Activated naive CD8-positive, alpha-beta T cell treated with anti-CD3 and anti-CD28 coated beads, Interleukin-2, amount 10 ng/mL, durations not matched to agents 7 days and 5 days (primary cell): Measurements from ENCODE around the gene COP1. TPM values are rescaled to one million over a fixed set of nuclear protein-coding genes. Genes with fewer than 3 reads are reported as not detected.

Source experiments
- ATAC-seq: fragments of 150-1000 bp; cut with Tn5 transposase; one replicate; pipeline ENCODE4 v1.10.0; 2021; ENCODE audit warnings: low read depth, moderate library complexity
- POLR2A ChIA-PET: fragments of 350-600 bp; sonication (Branson Sonifier 250); formaldehyde crosslinking; loops from one replicate; lab custom pipeline; 2021; ENCODE audit warnings: antibody characterized with exemption; lab: Charles Lee
- DNase-seq: peaks from one replicate; pipeline ENCODE4 v3.0.0; 2021
- H3K27ac Mint-ChIP-seq: one replicate; pipeline ENCODE4 v1.8.0; 2022; ENCODE audit warnings: mild to moderate bottlenecking, mixed read lengths
- H3K27me3 Mint-ChIP-seq: one replicate; pipeline ENCODE4 v1.8.0; 2022; ENCODE audit warnings: mild to moderate bottlenecking, moderate library complexity, mixed read lengths
- H3K36me3 Mint-ChIP-seq: one replicate; pipeline ENCODE4 v1.8.0; 2021; ENCODE audit warnings: mild to moderate bottlenecking, mixed read lengths
- H3K4me1 Mint-ChIP-seq: one replicate; pipeline ENCODE4 v1.8.0; 2021; ENCODE audit warnings: mixed read lengths
- H3K4me3 Mint-ChIP-seq: one replicate; pipeline ENCODE4 v1.8.0; 2022; ENCODE audit warnings: mild to moderate bottlenecking, moderate library complexity, mixed read lengths
- H3K9me3 Mint-ChIP-seq: one replicate; pipeline ENCODE4 v1.8.0; 2021; ENCODE audit warnings: mixed read lengths
- total RNA-seq, 2 experiments: library from RNA; stranded (reverse); gene quantifications; one replicate each; pipeline ENCODE4 v1.2.3, GENCODE V29; 2021

COP1 gene
- total RNA-seq, 2 experiments from 2014 or later = 43.2 to 46.8 TPM

DNA sequence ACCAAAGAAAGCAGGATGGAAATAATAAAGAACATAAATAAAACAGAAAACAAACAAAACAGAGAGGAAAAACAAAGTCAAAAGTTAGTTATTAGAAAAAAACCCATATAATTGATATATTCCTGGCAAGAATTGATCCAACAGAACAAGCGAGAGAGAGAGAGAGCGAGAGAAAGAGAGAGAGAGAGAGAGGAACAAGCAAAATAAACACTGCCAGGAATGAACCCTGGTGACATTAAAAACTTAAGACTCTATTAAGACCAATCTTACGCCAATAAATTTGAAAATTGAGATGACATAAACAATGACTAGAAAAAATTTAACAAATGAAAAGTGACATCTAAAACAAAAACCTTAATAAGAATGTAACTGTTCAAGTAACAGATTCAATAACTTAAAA, 64.1 kb downstream of the COP1 start:
- no peak overlapping the region for H3K27ac Mint-ChIP-seq
- DNase-seq = no peak
- H3K9me3 Mint-ChIP-seq = peaks cover 17% of the 10 kb centered on the region
- no peaks in the 10 kb centered on the region for H3K27me3 Mint-ChIP-seq
- H3K4me3 Mint-ChIP-seq = no peak overlapping the region
- no peak for ATAC-seq
- H3K4me1 Mint-ChIP-seq = peaks cover 8% of the 10 kb centered on the region
- peaks cover 65% of the 10 kb centered on the region for H3K36me3 Mint-ChIP-seq
- POLR2A ChIA-PET = no interaction called here

DNA sequence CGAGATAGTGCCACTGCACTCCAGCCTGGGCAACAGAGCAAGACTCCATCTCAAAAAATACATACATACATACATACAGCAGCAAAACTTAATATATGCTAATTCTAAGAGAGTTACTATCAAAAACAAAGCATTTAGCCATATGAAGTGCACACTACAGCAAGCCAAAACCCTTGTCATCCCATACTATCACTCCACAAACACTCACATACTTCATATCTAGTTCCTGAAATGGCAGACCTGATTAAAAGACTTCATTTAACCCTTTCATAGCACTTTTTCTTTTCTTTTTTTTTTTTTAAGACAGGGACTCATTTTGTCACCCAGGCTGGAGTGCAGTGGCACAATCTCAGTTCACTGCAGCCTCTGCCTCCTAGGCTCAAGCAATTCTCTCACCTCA, 65.6 kb downstream of the COP1 start:
- Mint-ChIP-seq H3K36me3 (peaks cover 55% of the 10 kb centered on the region), H3K4me1 (peaks cover 8% of the 10 kb centered on the region)

DNA sequence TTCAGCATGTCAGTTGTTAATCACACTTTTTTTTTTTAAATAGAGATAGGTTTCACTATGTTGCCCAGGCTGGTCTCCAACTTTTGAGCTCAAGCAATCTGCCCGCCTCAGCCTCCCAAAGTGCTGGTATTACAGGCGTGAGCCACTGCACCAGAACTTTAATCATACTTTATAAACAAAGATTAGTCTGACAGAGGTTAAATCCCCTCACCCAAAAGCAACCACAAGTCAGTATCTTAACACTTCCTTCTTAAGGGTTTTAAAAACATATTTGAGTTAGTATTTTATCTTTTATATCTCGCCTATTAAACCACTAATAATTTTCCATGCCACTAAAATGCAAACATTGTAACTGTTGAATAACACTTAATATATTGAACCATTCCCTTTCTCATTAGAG, 70.2 kb downstream of the COP1 start:
- Mint-ChIP-seq H3K27me3 (no peaks in the 10 kb centered on the region), H3K36me3 (peaks cover 39% of the 10 kb centered on the region), H3K27ac (no peak overlapping the region), H3K9me3 (no peaks in the 10 kb centered on the region), H3K4me3 (no peak overlapping the region), H3K4me1 (peaks cover 6% of the 10 kb centered on the region)
- ATAC-seq = no peak
- DNase-seq = no peak
- POLR2A ChIA-PET = no interaction called here

More for the DNA sequence above, 65.6 kb downstream of the COP1 start:
- Mint-ChIP-seq H3K27me3 (no peaks in the 10 kb centered on the region), H3K27ac (no peak overlapping the region), H3K4me3 (no peak overlapping the region), H3K9me3 (peaks cover 11% of the 10 kb centered on the region)
- POLR2A ChIA-PET = no interaction called here
- DNase-seq (no peak), ATAC-seq (no peak)

DNA sequence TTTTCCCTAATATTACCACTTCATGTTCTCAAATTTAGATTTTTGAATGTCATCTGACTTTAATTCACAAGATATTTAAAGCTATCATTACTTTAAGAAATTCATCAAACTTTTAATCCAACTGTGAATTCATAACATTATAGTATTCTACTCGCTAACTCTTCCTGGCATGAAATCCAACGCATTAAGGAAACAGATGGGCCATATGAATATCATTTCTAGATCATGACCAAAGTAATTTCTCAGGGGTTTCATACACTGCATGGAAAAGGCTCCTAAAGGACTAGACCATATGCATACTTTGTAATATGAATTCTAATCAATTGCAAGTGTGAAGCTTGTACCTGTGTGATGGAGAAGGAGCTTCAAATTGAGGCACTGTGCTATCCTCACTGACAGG, 72.4 kb downstream of the COP1 start:
- DNase-seq = no peak
- no peak overlapping the region for H3K27ac Mint-ChIP-seq
- peaks cover 6% of the 10 kb centered on the region for H3K4me1 Mint-ChIP-seq
- no peaks in the 10 kb centered on the region for H3K9me3 Mint-ChIP-seq
- no peak overlapping the region for H3K4me3 Mint-ChIP-seq
- H3K27me3 Mint-ChIP-seq = no peaks in the 10 kb centered on the region
- peaks cover 33% of the 10 kb centered on the region for H3K36me3 Mint-ChIP-seq
- POLR2A ChIA-PET = no interaction called here
- ATAC-seq = no peak

DNA sequence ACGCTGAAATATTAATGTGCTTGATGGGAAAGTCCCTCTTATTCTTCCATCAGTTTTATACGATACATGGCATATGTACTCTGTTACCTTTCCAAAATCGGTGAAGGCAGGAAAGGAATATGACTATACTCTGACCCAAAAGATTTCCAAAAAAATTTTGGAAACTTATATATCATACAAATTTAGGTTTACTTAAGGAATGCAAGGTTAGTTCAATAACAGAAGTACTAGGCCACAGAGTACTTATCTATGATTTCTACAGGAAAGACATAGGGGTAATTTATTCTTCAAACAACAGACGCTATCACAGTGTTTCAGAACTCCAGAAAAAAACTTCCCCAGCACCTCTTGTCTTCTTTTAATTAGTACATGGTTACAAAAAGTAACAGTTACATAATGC, 84.8 kb downstream of the COP1 start:
- H3K4me3 Mint-ChIP-seq = no peak overlapping the region
- H3K4me1 Mint-ChIP-seq = no peaks in the 10 kb centered on the region
- peaks cover 46% of the 10 kb centered on the region for H3K36me3 Mint-ChIP-seq
- no peak for ATAC-seq
- no peaks in the 10 kb centered on the region for H3K27me3 Mint-ChIP-seq
- DNase-seq = no peak
- POLR2A ChIA-PET = no interaction called here
- H3K27ac Mint-ChIP-seq = no peak overlapping the region
- H3K9me3 Mint-ChIP-seq = peaks cover 17% of the 10 kb centered on the region

DNA sequence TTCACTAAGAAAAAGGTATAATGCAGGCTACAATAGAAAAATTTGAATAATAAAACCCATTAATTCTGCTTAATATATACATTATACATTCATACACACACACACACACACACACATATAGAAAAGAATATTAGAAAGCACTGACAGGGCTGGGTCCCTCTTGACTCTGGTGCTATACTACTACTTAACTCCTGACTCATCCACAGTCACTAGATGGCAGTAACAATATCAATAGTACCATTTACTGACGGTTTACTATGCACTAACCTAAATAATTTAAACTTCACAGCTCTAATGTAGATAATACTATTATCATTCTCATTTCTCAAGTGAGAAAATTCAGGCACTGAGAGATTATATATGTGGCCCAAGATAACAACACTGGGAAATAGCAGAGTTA, 87.5 kb downstream of the COP1 start:
- H3K27me3 Mint-ChIP-seq = no peaks in the 10 kb centered on the region
- no peak overlapping the region for H3K27ac Mint-ChIP-seq
- no peak overlapping the region for H3K4me3 Mint-ChIP-seq
- no peaks in the 10 kb centered on the region for H3K4me1 Mint-ChIP-seq
- POLR2A ChIA-PET = no interaction called here
- peaks cover 42% of the 10 kb centered on the region for H3K36me3 Mint-ChIP-seq
- H3K9me3 Mint-ChIP-seq = peaks cover 10% of the 10 kb centered on the region
- DNase-seq = no peak
- ATAC-seq = no peak

DNA sequence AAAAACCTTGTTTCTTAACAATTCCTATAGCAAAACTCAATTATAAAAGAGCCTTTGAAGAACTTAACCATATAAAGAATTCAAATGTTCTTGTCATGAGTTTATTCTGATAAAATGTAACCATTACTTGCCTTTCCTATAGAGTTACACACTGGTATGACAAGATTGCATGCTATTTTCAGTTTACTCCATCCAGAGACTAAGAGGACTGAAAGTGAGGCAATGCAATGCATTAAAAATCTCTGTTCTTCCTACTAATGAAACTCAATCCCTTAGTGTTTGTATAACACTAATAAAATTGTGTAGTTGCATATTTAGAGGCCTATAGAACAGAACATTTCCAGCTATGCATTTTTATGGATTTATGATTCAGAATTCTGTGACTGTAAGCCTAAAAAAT, 88.1 kb downstream of the COP1 start:
- H3K27ac Mint-ChIP-seq = no peak overlapping the region
- peaks cover 7% of the 10 kb centered on the region for H3K9me3 Mint-ChIP-seq
- H3K36me3 Mint-ChIP-seq = peaks cover 41% of the 10 kb centered on the region
- no peak overlapping the region for H3K4me3 Mint-ChIP-seq
- ATAC-seq = no peak
- H3K27me3 Mint-ChIP-seq = no peaks in the 10 kb centered on the region
- DNase-seq = no peak
- POLR2A ChIA-PET = no interaction called here
- H3K4me1 Mint-ChIP-seq = peaks cover 2% of the 10 kb centered on the region

DNA sequence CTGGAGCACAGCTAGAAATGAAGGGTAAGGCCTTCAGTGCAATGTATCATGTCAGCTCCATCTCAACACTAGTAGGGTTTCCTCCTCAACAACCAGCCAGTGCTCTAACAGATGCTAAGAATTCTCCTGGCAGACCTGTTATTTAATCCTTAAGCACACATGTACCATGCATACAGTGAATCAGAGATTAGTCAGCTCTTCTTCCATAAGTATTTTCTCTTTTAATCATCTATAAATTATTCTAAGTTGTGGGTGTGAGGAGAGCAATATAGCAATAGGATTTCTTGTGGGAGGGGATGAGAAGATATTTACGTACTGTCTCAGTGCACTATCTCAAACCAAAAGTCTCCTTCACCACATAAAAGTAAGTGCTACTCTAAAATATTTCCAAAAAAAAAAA, 95.3 kb downstream of the COP1 start:
- H3K4me3 Mint-ChIP-seq = no peak overlapping the region
- H3K36me3 Mint-ChIP-seq = peaks cover 55% of the 10 kb centered on the region
- peaks cover 11% of the 10 kb centered on the region for H3K4me1 Mint-ChIP-seq
- no peaks in the 10 kb centered on the region for H3K27me3 Mint-ChIP-seq
- no peak for ATAC-seq
- POLR2A ChIA-PET = no interaction called here
- H3K9me3 Mint-ChIP-seq = peaks cover 17% of the 10 kb centered on the region
- H3K27ac Mint-ChIP-seq = no peak overlapping the region
- no peak for DNase-seq

DNA sequence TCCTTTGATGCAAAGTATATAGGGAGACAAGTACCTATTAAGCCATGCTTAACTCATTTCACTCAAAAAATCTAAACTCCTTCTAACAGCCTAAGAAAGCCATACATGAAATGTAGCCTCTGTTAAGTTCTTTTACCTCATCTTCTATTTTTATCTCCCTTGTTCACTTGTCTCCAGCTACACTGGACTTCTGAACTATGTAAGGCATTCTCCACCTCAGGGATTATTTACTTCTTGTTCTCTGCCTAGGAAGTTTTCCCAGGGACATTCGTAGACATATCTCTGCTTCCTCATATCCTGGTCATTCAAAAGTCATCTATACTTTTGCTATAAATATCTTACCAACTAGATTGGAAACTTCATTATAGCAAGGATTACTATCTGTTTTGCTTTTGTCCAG, 96.9 kb downstream of the COP1 start:
- DNase-seq = no peak
- Mint-ChIP-seq H3K36me3 (peaks cover 56% of the 10 kb centered on the region), H3K9me3 (peaks cover 17% of the 10 kb centered on the region), H3K4me1 (peaks cover 11% of the 10 kb centered on the region), H3K4me3 (no peak overlapping the region), H3K27ac (no peak overlapping the region), H3K27me3 (no peaks in the 10 kb centered on the region)
- no peak for ATAC-seq
- POLR2A ChIA-PET = no interaction called here

DNA sequence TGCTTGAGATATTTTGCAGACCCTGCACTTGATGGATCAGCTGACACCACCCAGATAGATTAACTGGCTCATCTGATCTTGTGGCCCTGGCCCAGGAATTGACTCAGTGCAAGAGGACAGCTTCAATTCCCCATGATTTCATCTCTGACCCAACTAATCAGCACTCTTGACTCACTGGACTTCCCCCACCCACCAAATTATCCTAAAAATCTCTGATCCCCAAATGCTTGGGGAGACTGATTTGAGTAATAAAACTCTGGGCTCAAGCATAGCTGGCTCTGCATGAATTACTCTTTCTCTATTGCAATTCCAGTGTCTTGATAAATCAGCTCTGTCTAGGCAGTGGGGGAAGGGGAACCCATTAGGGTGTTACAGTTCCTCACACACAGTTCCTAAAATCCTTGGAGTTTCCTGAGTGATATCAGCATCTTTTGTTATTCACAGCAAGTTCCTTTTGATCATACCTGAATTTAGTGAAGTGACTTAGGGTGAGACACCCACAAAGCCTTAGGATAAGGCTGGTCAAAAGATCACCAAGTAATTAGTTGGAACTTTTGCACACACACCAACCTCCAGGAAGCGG, 104.2 kb downstream of the COP1 start:
- H3K27ac Mint-ChIP-seq = no peak overlapping the region
- DNase-seq (no peak), ATAC-seq (no peak)
- POLR2A ChIA-PET = no interaction called here
- peaks cover 2% of the 10 kb centered on the region for H3K4me1 Mint-ChIP-seq
- H3K27me3 Mint-ChIP-seq = no peaks in the 10 kb centered on the region
- peaks cover 61% of the 10 kb centered on the region for H3K36me3 Mint-ChIP-seq
- H3K9me3 Mint-ChIP-seq = peaks cover 15% of the 10 kb centered on the region
- H3K4me3 Mint-ChIP-seq = no peak overlapping the region

DNA sequence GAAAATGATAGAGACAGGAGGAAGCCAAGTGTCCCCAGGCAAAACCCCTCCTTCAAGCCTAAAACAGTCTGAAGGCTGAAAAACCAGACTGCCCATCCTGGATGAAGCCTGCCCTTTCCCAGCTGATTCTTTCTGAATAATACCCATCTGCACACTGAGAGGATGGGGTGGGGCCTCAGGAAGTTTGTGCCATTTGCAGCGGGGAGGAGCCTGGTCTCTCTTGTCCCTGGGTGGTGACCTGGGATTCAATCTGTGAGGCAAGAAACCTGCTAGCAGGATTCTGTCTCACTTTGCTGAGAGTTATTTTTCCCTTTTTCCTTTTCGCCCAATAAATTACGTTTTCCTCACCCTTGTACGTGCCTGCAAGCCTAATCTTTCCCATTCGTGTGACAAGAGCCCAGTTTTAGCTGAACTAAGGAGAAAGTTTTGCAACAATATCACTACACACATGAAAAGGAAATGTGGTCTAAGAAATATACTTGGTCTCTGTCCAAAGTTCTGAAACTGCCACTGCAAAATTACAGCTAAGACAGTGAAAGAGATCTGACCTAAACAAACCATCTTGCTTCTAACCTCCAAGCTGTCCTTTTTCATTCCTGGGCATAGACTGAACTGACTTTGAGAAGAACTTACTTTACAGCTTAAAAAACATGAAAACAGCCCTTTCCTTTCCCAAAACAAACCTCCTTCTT, 105.0 kb downstream of the COP1 start:
- ATAC-seq (no peak), DNase-seq (no peak)
- Mint-ChIP-seq H3K27ac (no peak overlapping the region), H3K27me3 (no peaks in the 10 kb centered on the region), H3K4me1 (peaks cover 2% of the 10 kb centered on the region), H3K36me3 (peaks cover 62% of the 10 kb centered on the region), H3K4me3 (no peak overlapping the region), H3K9me3 (peaks cover 16% of the 10 kb centered on the region)
- POLR2A ChIA-PET = no interaction called here

DNA sequence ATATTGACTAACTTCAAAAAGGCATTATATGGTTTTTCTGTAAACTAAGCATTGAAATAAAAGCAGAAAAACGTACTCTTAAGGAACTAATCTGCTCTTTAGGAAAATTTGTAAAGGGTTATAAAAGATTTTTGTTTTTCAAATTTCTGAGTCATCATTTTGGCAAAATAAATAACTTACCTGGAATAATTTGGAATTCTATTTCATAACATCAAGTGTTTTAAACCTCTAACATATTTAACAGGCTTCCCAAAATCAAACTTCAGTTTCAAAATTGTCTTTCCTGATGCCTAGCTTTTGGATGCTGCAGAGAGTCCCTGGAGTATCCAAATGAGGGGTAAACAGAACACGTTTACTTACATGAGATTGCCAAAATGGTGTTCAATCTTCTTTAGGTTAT, 108.5 kb downstream of the COP1 start:
- ATAC-seq (no peak), DNase-seq (no peak)
- peaks cover 2% of the 10 kb centered on the region for H3K4me1 Mint-ChIP-seq
- POLR2A ChIA-PET = no interaction called here
- no peaks in the 10 kb centered on the region for H3K27me3 Mint-ChIP-seq
- peaks cover 13% of the 10 kb centered on the region for H3K9me3 Mint-ChIP-seq
- H3K27ac Mint-ChIP-seq = no peak overlapping the region
- H3K4me3 Mint-ChIP-seq = no peak overlapping the region
- H3K36me3 Mint-ChIP-seq = peaks cover 59% of the 10 kb centered on the region

DNA sequence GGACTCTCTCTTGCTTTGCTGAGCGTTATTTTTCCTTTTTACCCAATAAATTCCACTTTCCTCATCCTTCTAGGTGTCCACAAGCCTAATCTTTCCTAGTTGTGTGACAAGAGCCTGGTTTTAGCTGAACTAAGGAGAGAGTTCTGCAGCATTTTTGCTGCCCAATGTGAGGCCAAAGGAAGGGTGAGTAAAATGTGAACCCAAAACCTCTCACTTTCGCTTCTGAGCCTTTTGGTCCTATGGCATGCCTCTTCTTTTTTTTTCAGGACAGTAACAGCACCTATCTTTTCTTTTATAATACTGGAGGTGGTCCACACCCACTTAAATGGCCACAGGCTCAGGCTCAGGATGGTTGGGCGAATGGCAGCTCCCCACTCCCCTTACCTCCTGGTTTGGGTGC, 111.1 kb downstream of the COP1 start:
- Mint-ChIP-seq H3K36me3 (peaks cover 56% of the 10 kb centered on the region), H3K4me1 (no peaks in the 10 kb centered on the region), H3K4me3 (no peak overlapping the region), H3K9me3 (peaks cover 10% of the 10 kb centered on the region), H3K27ac (no peak overlapping the region), H3K27me3 (no peaks in the 10 kb centered on the region)
- POLR2A ChIA-PET = no interaction called here
- ATAC-seq (no peak), DNase-seq (no peak)

DNA sequence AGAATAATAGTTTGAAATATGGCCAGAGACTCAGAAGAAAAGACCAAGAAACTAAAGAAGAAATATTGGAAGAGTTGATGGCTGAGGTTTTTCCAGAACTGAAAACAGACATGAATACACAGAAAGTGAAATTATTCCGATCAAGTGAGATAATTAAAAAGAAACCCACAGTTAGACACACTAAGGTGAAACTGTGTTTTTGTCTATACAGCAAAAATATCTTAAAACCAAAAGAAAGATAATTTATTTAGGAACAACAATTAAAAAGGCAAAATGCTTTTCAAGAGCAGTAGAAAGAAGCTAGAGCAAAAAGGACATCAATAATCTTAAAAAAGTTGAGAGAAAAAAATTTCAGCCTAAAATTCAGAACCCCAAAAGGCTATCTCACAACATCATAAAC, 116.3 kb downstream of the COP1 start:
- Mint-ChIP-seq H3K36me3 (peaks cover 39% of the 10 kb centered on the region), H3K4me1 (no peaks in the 10 kb centered on the region), H3K4me3 (no peak overlapping the region), H3K9me3 (peaks cover 7% of the 10 kb centered on the region), H3K27me3 (no peaks in the 10 kb centered on the region), H3K27ac (no peak overlapping the region)
- DNase-seq (no peak), ATAC-seq (no peak)
- POLR2A ChIA-PET = no interaction called here
